GM23338 (cell line): Measurements from ENCODE around the gene LCOR. TPM values are rescaled to one million over a fixed set of nuclear protein-coding genes. Genes with fewer than 3 reads are reported as not detected.

Experiments
- ATAC-seq: fragments of 200-7000 bp; cut with Tn5 transposase; 3 replicates; pipeline ENCODE4 v1.9.1; 2020
- DNase-seq: peaks from one replicate; pipeline ENCODE4 v3.0.0-alpha.2; 2015; ENCODE audit warnings: low spot score
- H2AFZ ChIP-seq: fragments of 200-600 bp; sonication (generic); 2 replicates; pipeline ENCODE4 v1.8.0; 2016; ENCODE audit warnings: antibody characterized with exemption, mild to moderate bottlenecking, moderate library complexity
- H3F3A ChIP-seq: fragments of 200-600 bp; sonication (generic); replicated peaks from 2 replicates; pipeline ENCODE4 v1.8.0; 2017; ENCODE audit warnings: antibody characterized with exemption, mixed run types, low read depth
- H3K27ac ChIP-seq: fragments of 200-600 bp; sonication (generic); 2 replicates; pipeline ENCODE4 v1.6.1; 2016; ENCODE audit warnings: low read depth
- H3K27me3 ChIP-seq: fragments of 200-600 bp; sonication (generic); 2 replicates; pipeline ENCODE4 v1.8.0; 2016; ENCODE audit warnings: mild to moderate bottlenecking, mixed run types, moderate library complexity; ENCODE audit not compliant: insufficient read depth
- H3K36me3 ChIP-seq: fragments of 200-600 bp; sonication (generic); 2 replicates; pipeline ENCODE4 v1.8.0; 2016; ENCODE audit warnings: mild to moderate bottlenecking; ENCODE audit not compliant: insufficient read depth
- H3K4me1 ChIP-seq: fragments of 200-600 bp; sonication (generic); 2 replicates; pipeline ENCODE4 v1.8.0; 2016; ENCODE audit warnings: mild to moderate bottlenecking, moderate library complexity; ENCODE audit not compliant: insufficient read depth
- H3K4me2 ChIP-seq: fragments of 200-600 bp; sonication (generic); 2 replicates; pipeline ENCODE4 v1.7.1; 2017; ENCODE audit warnings: mixed run types
- H3K4me3 ChIP-seq: fragments of 200-600 bp; sonication (generic); 2 replicates; pipeline ENCODE4 v1.6.1; 2016; ENCODE audit warnings: mixed run types
- H3K79me2 ChIP-seq: fragments of 200-600 bp; sonication (generic); replicated peaks from 2 replicates; pipeline ENCODE4 v1.8.0; 2017; ENCODE audit warnings: mild to moderate bottlenecking; ENCODE audit not compliant: insufficient read depth
- H3K9me2 ChIP-seq: fragments of 200-600 bp; sonication (generic); 2 replicates; pipeline ENCODE4 v1.8.0; 2017; ENCODE audit not compliant: insufficient read depth
- H4K20me1 ChIP-seq: fragments of 200-600 bp; sonication (generic); replicated peaks from 2 replicates; pipeline ENCODE4 v1.8.0; 2017; ENCODE audit warnings: mild to moderate bottlenecking; ENCODE audit not compliant: insufficient read depth
- H3K27ac Mint-ChIP-seq: 2 replicates; pipeline ENCODE4 v1.8.0; 2020; ENCODE audit warnings: inconsistent platforms, mild to moderate bottlenecking, moderate library complexity, mixed read lengths
- H3K27me3 Mint-ChIP-seq: 3 replicates; pipeline ENCODE4 v1.8.0; 2022; ENCODE audit warnings: low read depth, mild to moderate bottlenecking, moderate library complexity, mixed read lengths, inconsistent platforms; ENCODE audit not compliant: insufficient read depth, poor library complexity
- H3K36me3 Mint-ChIP-seq: 3 replicates; pipeline ENCODE4 v1.8.0; 2021; ENCODE audit warnings: low read depth, mild to moderate bottlenecking, inconsistent platforms, moderate library complexity, mixed read lengths
- H3K4me1 Mint-ChIP-seq: 3 replicates; pipeline ENCODE4 v1.8.0; 2020; ENCODE audit warnings: mild to moderate bottlenecking, inconsistent platforms, mixed read lengths
- H3K4me3 Mint-ChIP-seq: 3 replicates; pipeline ENCODE4 v1.8.0; 2021; ENCODE audit warnings: moderate library complexity, mild to moderate bottlenecking, inconsistent platforms, mixed read lengths
- H3K9me3 Mint-ChIP-seq: 3 replicates; pipeline ENCODE4 v1.8.0; 2020; ENCODE audit warnings: moderate library complexity, mild to moderate bottlenecking, inconsistent platforms, mixed read lengths
- CREB1 ChIP-seq: fragments of 250-450 bp; sonication (Bioruptor Pico); IDR thresholded peaks from 2 replicates; pipeline ENCODE4 v1.5.0; 2020; ENCODE audit warnings: low read depth, mild to moderate bottlenecking, moderate library complexity
- ETS1 ChIP-seq: IDR thresholded peaks from 2 replicates; pipeline ENCODE4 v1.6.1; 2016; ENCODE audit warnings: antibody characterized with exemption
- EZH2 ChIP-seq: fragments of 200-600 bp; sonication (generic); IDR thresholded peaks from one replicate; pipeline ENCODE4 v1.8.0; 2017; ENCODE audit warnings: antibody characterized with exemption, mild to moderate bottlenecking, low read depth; ENCODE audit not compliant: unreplicated experiment
- EZH2phosphoT487 ChIP-seq: fragments of 200-600 bp; sonication (generic); IDR thresholded peaks from one replicate; pipeline ENCODE4 v1.8.1; 2018; ENCODE audit warnings: antibody characterized with exemption; ENCODE audit not compliant: unreplicated experiment
- JUNB ChIP-seq: IDR thresholded peaks from one replicate; pipeline ENCODE4 v1.6.1; 2016; ENCODE audit warnings: antibody characterized with exemption; ENCODE audit not compliant: unreplicated experiment
- NANOG ChIP-seq: IDR thresholded peaks from 2 replicates; pipeline ENCODE4 v1.6.1; 2016; ENCODE audit warnings: antibody characterized with exemption, borderline replicate concordance
- POLR2AphosphoS5 ChIP-seq: IDR thresholded peaks from 2 replicates; pipeline ENCODE4 v1.6.1; 2016; ENCODE audit warnings: antibody characterized with exemption, low read depth
- ZNF114 ChIP-seq: fragments of 250-450 bp; sonication (Bioruptor Pico); IDR thresholded peaks from 2 replicates; pipeline ENCODE4 v1.5.0; 2020; ENCODE audit warnings: mild to moderate bottlenecking, moderate library complexity
- ZNF462 ChIP-seq: fragments of 250-450 bp; sonication (Bioruptor Pico); IDR thresholded peaks from 2 replicates; pipeline ENCODE4 v1.5.0; 2020; ENCODE audit warnings: mild to moderate bottlenecking, moderate library complexity
- polyA plus RNA-seq: library from polyadenylated mRNA; unstranded; fragments of >200 nt; fragmentation: Nextera tagmentation; extraction: Ambion mirVana; gene quantifications from 2 replicates; pipeline ENCODE4 v1.2.1, GENCODE V29; 2016
- total RNA-seq: library from RNA; depleted of rRNA; stranded (reverse); fragments of >200 nt; shearing (Covaris generic); gene quantifications from 2 replicates; pipeline ENCODE4 v1.2.3, GENCODE V29; 2014
- TF ChIP-seq, protein P1 (sequence below): IDR thresholded peaks from one replicate; pipeline ENCODE4 v1.6.1; 2018; ENCODE audit warnings: antibody characterized with exemption; ENCODE audit not compliant: unreplicated experiment

LCOR gene
- total and polyA plus RNA-seq, 2 experiments from 2014 or later = 6.9 to 14.9 TPM

DNA sequence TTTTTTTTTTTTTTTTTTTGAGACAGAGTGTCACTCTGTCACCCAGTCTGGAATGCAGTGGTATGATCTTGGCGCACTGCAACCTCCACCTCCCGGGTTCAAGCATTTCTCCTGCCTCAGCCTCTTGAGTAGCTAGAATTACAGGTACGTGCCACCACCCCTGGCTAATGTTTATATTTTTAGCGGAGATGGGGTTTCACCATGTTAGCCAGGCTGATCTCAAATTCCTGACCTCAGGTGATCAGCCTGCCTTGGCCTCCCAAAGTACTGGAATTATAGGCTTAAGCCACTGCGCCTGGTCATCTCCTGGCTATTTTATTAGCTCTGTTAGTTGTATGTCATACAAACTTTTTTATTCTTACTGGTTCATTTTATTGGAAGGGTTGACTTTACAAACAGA, 103.0 kb downstream of the LCOR start (continued):
- TF ChIP-seq ZNF462 (no peak), POLR2AphosphoS5 (no peak), JUNB (no peak), NANOG (no peak)
- TF ChIP-seq, protein P1, sequence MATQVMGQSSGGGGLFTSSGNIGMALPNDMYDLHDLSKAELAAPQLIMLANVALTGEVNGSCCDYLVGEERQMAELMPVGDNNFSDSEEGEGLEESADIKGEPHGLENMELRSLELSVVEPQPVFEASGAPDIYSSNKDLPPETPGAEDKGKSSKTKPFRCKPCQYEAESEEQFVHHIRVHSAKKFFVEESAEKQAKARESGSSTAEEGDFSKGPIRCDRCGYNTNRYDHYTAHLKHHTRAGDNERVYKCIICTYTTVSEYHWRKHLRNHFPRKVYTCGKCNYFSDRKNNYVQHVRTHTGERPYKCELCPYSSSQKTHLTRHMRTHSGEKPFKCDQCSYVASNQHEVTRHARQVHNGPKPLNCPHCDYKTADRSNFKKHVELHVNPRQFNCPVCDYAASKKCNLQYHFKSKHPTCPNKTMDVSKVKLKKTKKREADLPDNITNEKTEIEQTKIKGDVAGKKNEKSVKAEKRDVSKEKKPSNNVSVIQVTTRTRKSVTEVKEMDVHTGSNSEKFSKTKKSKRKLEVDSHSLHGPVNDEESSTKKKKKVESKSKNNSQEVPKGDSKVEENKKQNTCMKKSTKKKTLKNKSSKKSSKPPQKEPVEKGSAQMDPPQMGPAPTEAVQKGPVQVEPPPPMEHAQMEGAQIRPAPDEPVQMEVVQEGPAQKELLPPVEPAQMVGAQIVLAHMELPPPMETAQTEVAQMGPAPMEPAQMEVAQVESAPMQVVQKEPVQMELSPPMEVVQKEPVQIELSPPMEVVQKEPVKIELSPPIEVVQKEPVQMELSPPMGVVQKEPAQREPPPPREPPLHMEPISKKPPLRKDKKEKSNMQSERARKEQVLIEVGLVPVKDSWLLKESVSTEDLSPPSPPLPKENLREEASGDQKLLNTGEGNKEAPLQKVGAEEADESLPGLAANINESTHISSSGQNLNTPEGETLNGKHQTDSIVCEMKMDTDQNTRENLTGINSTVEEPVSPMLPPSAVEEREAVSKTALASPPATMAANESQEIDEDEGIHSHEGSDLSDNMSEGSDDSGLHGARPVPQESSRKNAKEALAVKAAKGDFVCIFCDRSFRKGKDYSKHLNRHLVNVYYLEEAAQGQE = no peak

GRCh38 chr10:96935810-96936209, 103.7 kb downstream of the LCOR start:
- no peaks in the 10 kb centered on the region for H4K20me1 ChIP-seq
- H3K27me3 ChIP-seq = no peaks in the 10 kb centered on the region
- no peaks in the 10 kb centered on the region for H3K4me1 ChIP-seq
- H3K4me2 ChIP-seq = no peak overlapping the region
- H3K4me3 ChIP-seq = no peak overlapping the region
- H3K79me2 ChIP-seq = no peaks in the 10 kb centered on the region
- ATAC-seq (no peak), DNase-seq (no peak)
- Mint-ChIP-seq H3K4me1 (no peaks in the 10 kb centered on the region), H3K27me3 (peaks cover 2% of the 10 kb centered on the region), H3K27ac (no peak overlapping the region), H3K9me3 (peaks cover 12% of the 10 kb centered on the region; the same call in 2 of the 3 replicates), H3K36me3 (peaks cover 30% of the 10 kb centered on the region; the same call in 2 of the 3 replicates), H3K4me3 (no peak overlapping the region)
- no peaks in the 10 kb centered on the region for H3F3A ChIP-seq
- H3K36me3 ChIP-seq = no peaks in the 10 kb centered on the region
- H3K9me2 ChIP-seq = no peaks in the 10 kb centered on the region
- H2AFZ ChIP-seq = no peak overlapping the region
- TF ChIP-seq NANOG (no peak), CREB1 (CRISPR knock-in tag) (no peak), EZH2 (no peak), EZH2phosphoT487 (no peak), ZNF114 (CRISPR knock-in tag) (no peak), ETS1 (no peak)
- TF ChIP-seq, protein P1 = no peak
- no peak overlapping the region for H3K27ac ChIP-seq
